ENCODE results near the gene BPIFB4. TPM values are rescaled to one million over a fixed set of nuclear protein-coding genes. Genes with fewer than 3 reads are reported as not detected.

Gene BPIFB4
- total RNA-seq, 1 donor from 2014 or later = not detected

GRCh38 chr20:33081411-33082154, 2.1 kb downstream of the BPIFB4 start:
- H3K27me3 ChIP-seq (ENCODE audit: control insufficient read depth, insufficient read depth, low read length) = no peaks in the 10 kb centered on the region
- TF ChIP-seq CTCF (IDR thresholded peaks at IDR 0.05; ENCODE audit: insufficient read depth, low read length, poor library complexity, severe bottlenecking) = no peak
- no peaks in the 10 kb centered on the region for H3K36me3 ChIP-seq (ENCODE audit: control insufficient read depth, insufficient read depth, low read length)
- H3K4me3 ChIP-seq (ENCODE audit: low read depth, low read length) = no peak overlapping the region
- no peak for DNase-seq (ENCODE audit: low read depth)

- no peaks in the 10 kb centered on the region for H3K27me3 ChIP-seq (ENCODE audit: control insufficient read depth, insufficient read depth, low read length)
- no peak overlapping the region for H3K4me3 ChIP-seq (ENCODE audit: low read depth, low read length)
- TF ChIP-seq CTCF (IDR thresholded peaks at IDR 0.05; ENCODE audit: insufficient read depth, low read length, poor library complexity, severe bottlenecking) = no peak
- no peaks in the 10 kb centered on the region for H3K36me3 ChIP-seq (ENCODE audit: control insufficient read depth, insufficient read depth, low read length)
- DNase-seq (ENCODE audit: low read depth) = no peak
Observed at GRCh38 chr20:33082546-33082945, 3.1 kb downstream of the BPIFB4 start.

- no peak overlapping the region for H3K4me3 ChIP-seq (ENCODE audit: low read depth, low read length)
- TF ChIP-seq CTCF (IDR thresholded peaks at IDR 0.05; ENCODE audit: insufficient read depth, low read length, poor library complexity, severe bottlenecking) = no peak
- H3K27me3 ChIP-seq (ENCODE audit: control insufficient read depth, insufficient read depth, low read length) = no peaks in the 10 kb centered on the region
- H3K36me3 ChIP-seq (ENCODE audit: control insufficient read depth, insufficient read depth, low read length) = no peaks in the 10 kb centered on the region
- no peak for DNase-seq (ENCODE audit: low read depth)
Observed at GRCh38 chr20:33083544-33084340, 4.3 kb downstream of the BPIFB4 start.

- Histone ChIP-seq H3K36me3 (ENCODE audit: control insufficient read depth, insufficient read depth, low read length) (no peaks in the 10 kb centered on the region), H3K4me3 (ENCODE audit: low read depth, low read length) (no peak overlapping the region), H3K27me3 (ENCODE audit: control insufficient read depth, insufficient read depth, low read length) (no peaks in the 10 kb centered on the region)
- DNase-seq (ENCODE audit: low read depth) = no peak
- no peak for TF ChIP-seq CTCF (IDR thresholded peaks at IDR 0.05; ENCODE audit: insufficient read depth, low read length, poor library complexity, severe bottlenecking)
Observed at GRCh38 chr20:33084722-33085121, 5.3 kb downstream of the BPIFB4 start.

GRCh38 chr20:33086052-33086722, 6.7 kb downstream of the BPIFB4 start:
- TF ChIP-seq CTCF (IDR thresholded peaks at IDR 0.05; ENCODE audit: insufficient read depth, low read length, poor library complexity, severe bottlenecking) = no peak
- Histone ChIP-seq H3K27me3 (ENCODE audit: control insufficient read depth, insufficient read depth, low read length) (no peaks in the 10 kb centered on the region), H3K4me3 (ENCODE audit: low read depth, low read length) (no peak overlapping the region), H3K36me3 (ENCODE audit: control insufficient read depth, insufficient read depth, low read length) (no peaks in the 10 kb centered on the region)
- no peak for DNase-seq (ENCODE audit: low read depth)
